A673 (cell line): ENCODE measurements around the gene NCOA3. TPM values are rescaled to one million over a fixed set of nuclear protein-coding genes. Genes with fewer than 3 reads are reported as not detected.
"Not testable (repeated sequence)": the region's sequence is repeated elsewhere in the genome, so short reads cannot be mapped to it uniquely, and the experiment has no call there.

ENCODE experiments used
- BruUV-seq: library from RNA; stranded (reverse); fragments of 400-500 nt; replicated peaks from 2 replicates; lab custom pipeline; 2021; lab: Mats Ljungman, UMichigan
- CTCF ChIA-PET: fragments of 300-600 bp; sonication (Branson Sonifier 250); formaldehyde crosslinking; loops from one replicate; lab custom pipeline; 2022; ENCODE audit warnings: antibody characterized with exemption; lab: Charles Lee
- POLR2A ChIA-PET: fragments of 300-600 bp; sonication (Branson Sonifier 250); formaldehyde crosslinking; loops from one replicate; lab custom pipeline; 2022; ENCODE audit warnings: antibody characterized with exemption; ENCODE audit not compliant: low non-redundant PET; lab: Charles Lee
- DNase-seq: peaks from one replicate; pipeline ENCODE4 v3.0.0-alpha.2; 2015; ENCODE audit warnings: low spot score
- H3K27ac ChIP-seq: fragments of 200-600 bp; sonication (generic); 2 replicates; pipeline ENCODE4 v1.5.1; 2016; ENCODE audit warnings: mixed run types, low read depth, mild to moderate bottlenecking, mixed read lengths, antibody characterized with exemption, low read length; ENCODE audit not compliant: poor library complexity, severe bottlenecking
- H3K27me3 ChIP-seq: fragments of 200-600 bp; sonication (generic); replicated peaks from 2 replicates; pipeline ENCODE4 v1.6.1; 2017; ENCODE audit warnings: mixed run types, low read depth, mild to moderate bottlenecking, mixed read lengths, antibody characterized with exemption, low read length; ENCODE audit not compliant: insufficient read depth, poor library complexity
- H3K36me3 ChIP-seq: fragments of 200-600 bp; sonication (generic); 2 replicates; pipeline ENCODE4 v1.6.1; 2016; ENCODE audit warnings: mixed run types, mild to moderate bottlenecking, mixed read lengths, antibody characterized with exemption, low read length; ENCODE audit not compliant: insufficient read depth, poor library complexity, severe bottlenecking
- H3K4me1 ChIP-seq: fragments of 200-600 bp; sonication (generic); 2 replicates; pipeline ENCODE4 v1.6.1; 2017; ENCODE audit warnings: mixed run types, mild to moderate bottlenecking, mixed read lengths, antibody characterized with exemption, low read length; ENCODE audit not compliant: insufficient read depth, poor library complexity, severe bottlenecking
- H3K4me3 ChIP-seq: fragments of 200-600 bp; sonication (generic); 2 replicates; pipeline ENCODE4 v1.5.1; 2016; ENCODE audit warnings: low read depth, mixed run types, mild to moderate bottlenecking, mixed read lengths, low read length; ENCODE audit not compliant: poor library complexity, severe bottlenecking
- H3K9me3 ChIP-seq: fragments of 200-600 bp; sonication (generic); 2 replicates; pipeline ENCODE4 v1.6.1; 2016; ENCODE audit warnings: mixed run types, low read depth, mild to moderate bottlenecking, mixed read lengths, antibody characterized with exemption, low read length; ENCODE audit not compliant: poor library complexity, severe bottlenecking
- EZH2 ChIP-seq: fragments of 200-600 bp; sonication (generic); IDR thresholded peaks from 2 replicates; pipeline ENCODE4 v1.6.1; 2017; ENCODE audit warnings: borderline replicate concordance, low read depth, mild to moderate bottlenecking, mixed read lengths, antibody characterized with exemption, low read length; ENCODE audit not compliant: poor library complexity, severe bottlenecking
- intact Hi-C: fragments of 100-400 bp; cut with micrococcal nuclease; formaldehyde crosslinking; loops from one replicate; pipeline ENCODE4 v1.10.0; 2022; ENCODE audit not compliant: unreplicated experiment
- total RNA-seq: library from RNA; stranded (reverse); gene quantifications from 2 replicates; pipeline ENCODE4 v1.2.3, GENCODE V29; 2021
- TF ChIP-seq, protein P1 (sequence below): fragments of 300-800, 200-600 bp; sonication (generic); conservative IDR thresholded peaks from 2 replicates; pipeline ENCODE4 v1.5.1; 2017; ENCODE audit warnings: low read depth, mild to moderate bottlenecking, antibody characterized with exemption, low read length, moderate library complexity, mixed read lengths

The NCOA3 gene
- total RNA-seq, 1 experiment from 2014 or later = 26.8 TPM

DNA sequence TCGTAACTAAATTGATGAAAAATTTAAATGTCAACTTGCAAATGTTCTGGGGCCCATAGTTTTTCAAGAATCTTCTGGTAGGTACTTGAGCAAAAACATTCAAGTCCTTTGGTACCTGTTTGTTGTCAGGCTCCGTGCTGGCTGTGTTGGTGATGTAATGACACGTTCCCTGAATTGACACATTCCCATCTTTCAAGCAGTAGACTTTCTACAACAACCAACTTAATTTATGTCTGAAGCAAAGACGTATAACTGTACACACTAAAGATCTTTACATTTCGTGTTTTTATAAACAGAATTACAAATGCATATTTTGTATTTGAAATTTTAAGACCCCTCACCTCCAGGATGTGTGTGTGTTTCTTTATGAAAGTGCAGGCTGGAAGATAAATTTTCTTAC lies 49.5 kb downstream of the NCOA3 start:
- TF ChIP-seq, protein P1, sequence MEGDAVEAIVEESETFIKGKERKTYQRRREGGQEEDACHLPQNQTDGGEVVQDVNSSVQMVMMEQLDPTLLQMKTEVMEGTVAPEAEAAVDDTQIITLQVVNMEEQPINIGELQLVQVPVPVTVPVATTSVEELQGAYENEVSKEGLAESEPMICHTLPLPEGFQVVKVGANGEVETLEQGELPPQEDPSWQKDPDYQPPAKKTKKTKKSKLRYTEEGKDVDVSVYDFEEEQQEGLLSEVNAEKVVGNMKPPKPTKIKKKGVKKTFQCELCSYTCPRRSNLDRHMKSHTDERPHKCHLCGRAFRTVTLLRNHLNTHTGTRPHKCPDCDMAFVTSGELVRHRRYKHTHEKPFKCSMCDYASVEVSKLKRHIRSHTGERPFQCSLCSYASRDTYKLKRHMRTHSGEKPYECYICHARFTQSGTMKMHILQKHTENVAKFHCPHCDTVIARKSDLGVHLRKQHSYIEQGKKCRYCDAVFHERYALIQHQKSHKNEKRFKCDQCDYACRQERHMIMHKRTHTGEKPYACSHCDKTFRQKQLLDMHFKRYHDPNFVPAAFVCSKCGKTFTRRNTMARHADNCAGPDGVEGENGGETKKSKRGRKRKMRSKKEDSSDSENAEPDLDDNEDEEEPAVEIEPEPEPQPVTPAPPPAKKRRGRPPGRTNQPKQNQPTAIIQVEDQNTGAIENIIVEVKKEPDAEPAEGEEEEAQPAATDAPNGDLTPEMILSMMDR = no peak
- no peak for TF ChIP-seq EZH2
- H3K4me1 ChIP-seq = peaks cover 15% of the 10 kb centered on the region
- BruUV-seq = no TSS peak
- no peaks in the 10 kb centered on the region for H3K27me3 ChIP-seq
- no peak overlapping the region for H3K4me3 ChIP-seq
- no peaks in the 10 kb centered on the region for H3K36me3 ChIP-seq
- no peaks in the 10 kb centered on the region for H3K9me3 ChIP-seq
- ChIA-PET POLR2A (no interaction called here), CTCF (no interaction called here)
- no peak overlapping the region for H3K27ac ChIP-seq
- no peak for DNase-seq
- intact Hi-C loops = no loop called here

DNA sequence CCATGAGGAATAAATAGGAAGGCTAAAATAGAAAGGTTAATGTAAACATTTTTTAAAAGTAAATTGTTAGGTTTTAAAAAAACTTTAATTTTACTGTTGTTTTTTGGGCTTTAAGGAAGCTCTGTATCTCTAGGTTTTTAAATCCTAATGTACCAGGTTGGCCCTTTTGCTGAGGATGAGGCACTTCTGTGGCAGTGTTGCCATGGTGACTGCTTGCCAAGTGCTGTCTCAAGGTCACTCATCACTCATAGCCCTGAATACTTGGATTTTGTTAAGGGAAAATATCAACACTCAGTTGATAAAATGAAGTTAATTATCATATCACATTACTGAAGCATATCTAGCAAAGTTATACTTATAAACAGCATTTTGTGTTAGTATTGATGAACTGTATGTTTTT lies 50.2 kb downstream of the NCOA3 start:
- Histone ChIP-seq H3K36me3 (no peaks in the 10 kb centered on the region), H3K4me1 (peaks cover 21% of the 10 kb centered on the region), H3K9me3 (no peaks in the 10 kb centered on the region), H3K4me3 (no peak overlapping the region), H3K27ac (no peak overlapping the region), H3K27me3 (no peaks in the 10 kb centered on the region)
- no peak for TF ChIP-seq EZH2
- TF ChIP-seq, protein P1 = no peak
- no peak for DNase-seq
- BruUV-seq = no TSS peak
- intact Hi-C loops = no loop called here
- ChIA-PET CTCF (no interaction called here), POLR2A (no interaction called here)

DNA sequence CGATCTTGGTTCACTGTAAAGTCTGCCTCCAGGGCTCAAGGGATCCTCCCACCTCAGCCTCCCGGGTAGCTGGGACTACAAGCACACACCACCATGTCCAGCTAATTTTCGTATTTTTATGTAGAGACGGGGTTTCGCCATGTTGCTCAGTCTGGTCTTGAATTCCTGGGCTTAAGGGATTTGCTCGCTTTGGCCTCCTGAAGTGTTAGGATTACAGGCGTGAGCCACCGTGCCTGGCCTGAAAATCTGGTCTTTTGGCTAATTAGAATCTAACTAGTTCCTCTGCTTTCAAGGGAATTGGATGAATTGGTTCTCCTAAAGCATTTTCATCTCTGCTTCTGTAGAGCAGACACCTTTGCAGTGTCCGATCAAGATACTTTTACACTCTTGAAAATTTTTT lies 51.3 kb downstream of the NCOA3 start:
- Histone ChIP-seq H3K36me3 (no peaks in the 10 kb centered on the region), H3K4me1 (peaks cover 29% of the 10 kb centered on the region), H3K9me3 (no peaks in the 10 kb centered on the region), H3K27ac (no peak overlapping the region), H3K4me3 (no peak overlapping the region), H3K27me3 (no peaks in the 10 kb centered on the region)
- DNase-seq = no peak
- intact Hi-C loops = no loop called here
- no TSS peak for BruUV-seq
- ChIA-PET POLR2A (no interaction called here), CTCF (no interaction called here)
- TF ChIP-seq EZH2 = no peak
- TF ChIP-seq, protein P1 = no peak

DNA sequence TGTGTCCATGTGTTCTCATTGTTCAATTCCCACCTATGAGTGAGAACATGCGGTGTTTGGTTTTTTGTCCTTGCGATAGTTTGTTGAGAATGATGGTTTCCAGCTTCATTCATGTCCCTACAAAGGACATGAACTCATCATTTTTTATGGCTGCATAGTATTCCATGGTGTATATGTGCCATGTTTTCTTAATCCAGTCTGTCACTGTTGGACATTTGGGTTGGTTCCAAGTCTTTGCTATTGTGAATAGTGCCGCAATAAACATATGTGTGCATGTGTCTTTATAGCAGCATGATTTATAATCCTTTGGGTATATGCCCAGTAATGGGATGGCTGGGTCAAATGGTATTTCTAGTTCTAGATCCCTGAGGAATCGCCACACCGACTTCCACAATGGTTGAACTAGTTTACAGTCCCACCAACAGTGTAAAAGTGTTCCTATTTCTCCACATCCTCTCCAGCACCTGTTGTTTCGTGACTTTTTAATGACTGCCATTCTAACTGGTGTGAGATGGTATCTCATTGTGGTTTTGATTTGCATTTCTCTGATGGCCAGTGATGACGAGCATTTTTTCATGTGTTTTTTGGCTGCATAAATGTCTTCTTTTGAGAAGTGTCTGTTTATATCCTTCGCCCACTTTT lies 52.0 kb downstream of the NCOA3 start:
- CTCF ChIA-PET, POLR2A ChIA-PET: not testable (repeated sequence)

DNA sequence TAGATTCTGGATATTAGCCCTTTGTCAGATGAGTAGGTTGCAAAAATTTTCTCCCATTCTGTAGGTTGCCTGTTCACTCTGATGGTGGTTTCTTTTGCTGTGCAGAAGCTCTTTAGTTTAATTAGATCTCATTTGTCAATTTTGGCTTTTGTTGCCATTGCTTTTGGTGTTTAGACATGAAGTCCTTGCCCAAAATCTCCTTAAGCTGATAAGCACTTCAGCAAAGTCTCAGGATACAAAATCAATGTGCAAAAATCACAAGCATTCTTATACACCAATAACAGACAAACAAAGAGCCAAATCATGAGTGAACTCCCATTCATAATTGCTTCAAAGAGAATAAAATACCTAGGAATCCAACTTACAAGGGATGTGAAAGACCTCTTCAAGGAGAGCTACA lies 52.6 kb downstream of the NCOA3 start:
- H3K27me3 ChIP-seq, H3K9me3 ChIP-seq, BruUV-seq, H3K4me3 ChIP-seq, CTCF ChIA-PET, H3K27ac ChIP-seq, DNase-seq, H3K36me3 ChIP-seq, intact Hi-C loops, POLR2A ChIA-PET: not testable (repeated sequence)
- H3K4me1 ChIP-seq = peaks cover 39% of the 10 kb centered on the region

More for the DNA sequence above, 52.0 kb downstream of the NCOA3 start:
- H3K27me3 ChIP-seq, H3K4me3 ChIP-seq, intact Hi-C loops, DNase-seq, H3K36me3 ChIP-seq, H3K27ac ChIP-seq, H3K9me3 ChIP-seq, BruUV-seq: not testable (repeated sequence)
- peaks cover 34% of the 10 kb centered on the region for H3K4me1 ChIP-seq
